Fibroblast of skin of right quadriceps (primary cell): ENCODE data around the gene TMEM106C.

Experiments
- DNase-seq: peaks from one replicate; pipeline ENCODE4 v3.0.0-alpha.2; 2013

Gene TMEM106C

DNA sequence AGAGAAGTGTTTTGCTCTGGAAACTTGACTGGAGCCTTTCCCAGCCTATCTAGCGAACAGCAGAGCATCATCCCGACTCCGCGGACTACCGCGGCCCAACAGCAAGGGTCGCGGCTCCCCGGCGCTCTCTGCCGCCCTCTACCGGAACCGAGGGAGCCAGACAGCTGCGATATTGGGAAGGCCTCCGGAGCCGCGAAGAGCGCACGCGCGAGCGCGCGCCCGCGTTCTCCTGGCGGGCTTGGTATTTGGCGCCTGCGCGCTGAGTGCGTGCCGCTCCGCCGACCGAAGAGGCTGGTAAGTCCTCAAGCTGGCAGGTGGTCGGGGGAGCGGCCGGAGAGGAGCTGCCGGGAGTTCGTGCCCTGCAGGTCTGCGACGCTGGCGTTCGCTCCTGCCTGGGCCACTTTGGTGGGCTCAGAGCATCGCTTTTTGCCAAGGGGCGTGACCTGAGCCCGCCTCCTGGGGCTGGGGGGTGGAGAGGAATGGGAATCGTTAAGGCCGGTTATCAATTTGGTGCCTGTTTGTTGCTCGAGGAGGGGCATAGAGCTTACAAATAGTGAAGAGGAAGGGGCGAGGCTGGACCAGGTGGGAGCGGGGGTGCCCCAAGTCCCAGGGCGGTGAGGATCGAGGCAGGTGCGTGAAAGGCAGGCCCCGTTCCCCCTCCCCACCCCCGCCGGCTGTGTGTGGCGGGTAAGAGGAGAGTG is at the start of gene TMEM106C:
Gene TMEM106C, plus strand, starts transcription at position 257 of the 701 bp plus-strand sequence. CDS start 641 bp downstream, outside the sequence.
- DNase-seq: peak; percentile 85

DNA sequence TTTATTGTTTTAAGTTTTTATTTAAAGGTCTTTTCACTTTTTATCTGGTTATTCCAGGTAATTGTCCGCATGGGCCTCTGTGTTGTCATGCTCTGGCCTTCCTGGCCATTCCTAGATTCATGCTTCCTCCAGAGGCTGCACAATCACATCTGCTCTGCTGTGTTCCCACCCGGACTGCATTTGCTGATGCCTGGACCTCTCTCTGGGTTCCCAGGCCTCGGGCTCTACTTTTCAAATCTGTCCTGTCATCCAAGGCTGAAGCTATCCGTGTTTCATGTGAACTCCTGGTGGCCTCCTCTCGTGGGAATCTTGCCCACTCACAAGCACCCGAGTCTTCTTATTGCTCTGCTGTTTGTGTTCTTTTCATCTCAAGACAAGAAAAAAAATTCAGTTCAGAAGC is 42.5 kb upstream of the TMEM106C start:
- DNase-seq: no peak

- no peak for DNase-seq
Observed at GRCh38 chr12:47921907-47922306, 41.5 kb upstream of the TMEM106C start.

- no peak for DNase-seq
Observed at GRCh38 chr12:47927346-47927745, 36.0 kb upstream of the TMEM106C start.

DNA sequence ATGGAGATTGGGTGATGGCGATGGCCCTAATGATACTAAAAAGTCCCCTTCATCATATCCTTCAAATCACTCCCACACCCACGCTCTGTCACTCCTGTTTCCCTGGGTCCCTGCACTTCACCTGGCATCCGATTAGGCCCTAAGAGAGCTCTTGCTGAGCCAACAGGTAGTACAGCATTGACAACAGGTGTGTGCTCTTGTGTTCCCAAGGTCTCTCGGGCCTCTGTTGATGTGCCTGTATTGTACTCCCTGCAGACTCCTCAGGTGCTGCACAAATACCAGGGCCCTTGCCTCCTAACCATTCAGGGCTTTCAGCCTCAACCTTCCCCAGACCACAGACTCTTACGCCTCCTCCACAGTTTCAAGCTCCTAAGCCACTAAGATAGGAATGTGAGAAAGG is 32.8 kb upstream of the TMEM106C start:
- DNase-seq: no peak

DNA sequence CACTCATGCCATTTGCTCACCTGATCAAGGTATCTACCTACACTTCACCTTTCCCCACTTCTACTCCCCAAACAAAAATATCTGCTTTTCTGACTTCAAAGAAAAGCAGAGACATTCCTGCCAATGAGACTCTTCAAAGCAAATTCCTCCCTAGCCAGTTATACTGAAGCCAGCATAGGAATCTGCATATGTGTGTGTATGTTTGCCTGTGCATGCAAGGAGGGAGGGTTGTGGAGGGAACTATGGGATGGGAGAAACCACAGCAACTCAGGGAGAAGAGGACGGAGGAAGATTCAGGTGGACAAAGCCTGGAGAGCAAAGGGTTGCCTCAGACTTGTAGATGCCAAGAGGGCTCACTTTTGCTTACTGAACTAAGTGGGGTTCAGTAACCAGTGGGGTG is 32.2 kb upstream of the TMEM106C start:
- no peak for DNase-seq

- peak; percentile 63 for DNase-seq
Observed at GRCh38 chr12:47935184-47935583, 28.2 kb upstream of the TMEM106C start.

GRCh38 chr12:47938093-47938492 is 25.3 kb upstream of the TMEM106C start:
- peak; percentile 68 for DNase-seq

GRCh38 chr12:47938594-47938993 is 24.8 kb upstream of the TMEM106C start:
- DNase-seq: no peak

- no peak for DNase-seq
Observed at GRCh38 chr12:47939009-47939601, 24.3 kb upstream of the TMEM106C start.

DNA sequence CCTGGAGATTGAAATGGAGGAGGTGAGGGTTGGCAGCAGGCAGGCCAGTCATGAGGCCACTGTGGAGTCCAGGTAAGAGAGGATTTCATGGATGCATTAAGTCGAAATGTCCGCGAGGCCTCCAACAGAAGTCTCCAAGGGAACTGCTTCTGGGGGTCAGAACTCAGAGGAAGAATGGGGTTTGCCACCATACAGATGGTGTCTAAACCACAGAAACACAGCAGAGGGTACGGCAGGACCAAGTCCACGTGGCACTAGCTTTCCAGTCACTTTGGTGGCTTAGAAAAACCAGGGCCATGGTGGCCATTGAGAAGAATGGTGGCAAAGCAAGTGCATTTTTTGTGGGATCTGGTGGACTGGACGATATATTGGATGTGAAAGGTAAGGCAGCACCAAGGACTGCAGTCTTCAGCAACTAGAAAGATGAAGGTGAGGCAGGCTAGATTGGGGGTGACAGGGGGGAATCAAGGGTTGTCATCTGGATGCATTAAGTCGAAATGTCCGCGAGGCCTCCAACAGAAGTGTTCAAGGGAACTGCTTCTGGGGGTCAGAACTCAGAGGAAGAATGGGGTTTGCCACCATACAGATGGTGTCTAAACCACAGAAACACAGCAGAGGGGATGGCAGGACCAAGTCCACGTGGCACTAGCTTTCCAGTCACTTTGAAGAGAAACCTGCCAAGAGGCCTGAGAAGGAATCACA is 22.5 kb upstream of the TMEM106C start:
- DNase-seq: no peak

- DNase-seq: no peak
Observed at GRCh38 chr12:47941475-47941780, 22.0 kb upstream of the TMEM106C start.

DNA sequence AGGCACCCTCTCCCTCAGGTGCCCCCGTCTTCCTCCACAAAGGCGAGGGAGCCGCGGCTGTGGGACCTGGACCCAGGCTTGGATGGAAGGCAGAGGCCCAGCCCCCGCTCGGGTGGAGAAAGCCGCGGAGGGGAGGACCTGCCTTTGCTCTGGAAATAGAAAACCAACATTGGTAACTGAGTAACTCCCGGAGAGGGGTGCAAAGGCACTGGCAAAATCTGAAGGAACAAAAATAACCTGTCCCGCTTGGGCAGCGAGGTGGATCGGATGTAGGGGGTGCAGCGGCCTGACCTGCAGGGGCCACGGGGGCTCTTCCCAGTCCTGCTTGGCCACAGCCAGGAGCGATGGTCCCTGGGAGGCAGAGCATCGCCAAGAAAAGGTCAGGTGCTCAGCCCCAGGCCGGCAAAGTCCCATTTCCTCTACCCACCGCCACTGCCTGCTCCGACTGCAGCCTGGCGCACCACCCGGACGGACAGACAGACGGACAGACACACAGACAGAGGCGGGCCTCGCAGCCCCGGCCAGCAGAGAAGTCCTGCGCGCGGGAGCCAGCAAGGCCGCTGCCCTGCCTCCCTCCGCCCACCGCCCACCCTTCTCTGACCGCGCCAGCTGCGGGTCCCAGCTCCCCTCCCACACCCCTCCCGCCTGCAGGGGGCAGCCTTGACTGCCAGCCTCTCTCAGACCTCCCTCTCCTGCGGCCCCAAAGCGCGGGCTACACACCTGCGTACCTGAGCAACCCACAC is 21.4 kb upstream of the TMEM106C start:
- no peak for DNase-seq

- no peak for DNase-seq
Observed at GRCh38 chr12:47942614-47943225, 20.7 kb upstream of the TMEM106C start.

GRCh38 chr12:47943623-47944340 is 19.6 kb upstream of the TMEM106C start:
- no peak for DNase-seq

- no peak for DNase-seq
Observed at GRCh38 chr12:47944685-47945340, 18.6 kb upstream of the TMEM106C start.

GRCh38 chr12:47945341-47945728 is 18.1 kb upstream of the TMEM106C start:
- DNase-seq: no peak

DNA sequence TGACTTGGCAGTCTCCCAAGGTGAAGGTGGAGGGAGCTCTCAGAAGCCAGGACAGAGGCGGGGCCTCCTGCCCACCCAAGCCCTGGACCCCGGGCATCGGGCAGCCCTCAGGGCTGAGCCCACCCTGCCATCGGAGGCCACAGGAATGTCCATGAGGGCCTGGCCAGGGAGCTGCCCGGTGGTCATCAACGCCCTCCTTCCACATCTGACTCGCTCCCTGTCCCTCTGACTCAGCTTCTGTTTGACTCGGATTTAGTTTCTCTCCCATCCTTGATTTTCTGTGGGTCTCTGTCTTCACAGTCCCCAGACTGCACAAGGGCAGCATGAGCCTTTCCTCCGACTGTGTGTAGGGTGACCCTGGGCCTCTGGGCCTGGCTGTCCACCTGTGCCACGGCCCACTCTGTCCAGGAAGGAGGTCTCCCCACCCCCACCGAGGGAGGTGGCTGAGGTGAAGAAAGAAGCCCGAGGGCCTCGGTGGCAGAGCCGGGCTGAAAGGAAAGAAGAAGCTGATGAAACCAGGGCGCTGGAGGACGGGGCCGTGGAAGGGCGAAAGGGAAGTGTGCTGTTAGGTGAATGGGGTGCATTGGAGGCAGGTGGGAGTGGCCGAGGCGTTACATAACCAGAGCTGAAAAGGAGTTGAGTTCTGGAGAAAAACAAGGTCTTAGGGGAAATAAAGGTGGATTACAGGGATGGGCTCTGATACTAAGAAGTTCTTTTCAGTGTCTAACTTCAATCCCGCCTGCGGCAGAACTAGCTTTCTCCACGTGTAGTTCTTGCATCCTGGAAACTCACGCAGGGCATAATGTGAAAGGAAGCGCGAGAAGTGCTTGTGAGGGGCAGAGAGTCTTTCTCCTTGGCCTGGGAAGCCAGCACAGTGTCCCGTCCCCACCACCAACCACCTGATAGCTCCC is 16.7 kb upstream of the TMEM106C start:
- peak; percentile 42 for DNase-seq

DNA sequence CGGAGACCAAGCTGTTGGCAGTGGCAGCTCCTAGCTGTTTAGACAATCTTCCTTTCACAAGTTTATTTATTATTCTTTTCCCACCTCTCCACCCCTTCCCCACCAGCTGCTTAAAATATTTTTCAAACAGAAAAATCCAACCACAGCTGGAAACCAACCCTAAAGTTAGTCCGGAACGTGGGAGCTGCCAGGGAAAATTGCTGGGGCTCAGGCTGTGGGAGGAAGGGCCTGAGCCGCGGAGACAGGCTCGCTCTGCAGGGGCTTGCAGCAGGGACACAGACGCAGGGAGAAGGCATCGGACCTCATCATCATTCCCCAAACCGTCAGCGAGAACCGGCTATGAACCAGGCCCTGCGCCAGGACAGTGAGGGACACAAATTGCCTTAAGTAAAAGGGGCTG is 16.1 kb upstream of the TMEM106C start:
- DNase-seq: no peak

GRCh38 chr12:47949441-47950341 is 13.7 kb upstream of the TMEM106C start:
- peak; percentile 72 for DNase-seq
